A673 (cell line): ENCODE measurements around the gene PCSK6. TPM values are rescaled to one million over a fixed set of nuclear protein-coding genes. Genes with fewer than 3 reads are reported as not detected.

Source experiments
- Bru-seq: library from RNA; stranded (reverse); fragments of 400-500 nt; gene quantifications from one replicate; lab custom pipeline; 2021; lab: Mats Ljungman, UMichigan
- BruChase-seq, 2 experiments: library from RNA; stranded (reverse); fragments of 400-500 nt; gene quantifications; one replicate each; lab custom pipeline; 2021; lab: Mats Ljungman, UMichigan
- BruUV-seq: library from RNA; stranded (reverse); fragments of 400-500 nt; replicated peaks from 2 replicates; lab custom pipeline; 2021; lab: Mats Ljungman, UMichigan
- CTCF ChIA-PET: fragments of 300-600 bp; sonication (Branson Sonifier 250); formaldehyde crosslinking; loops from one replicate; lab custom pipeline; 2022; ENCODE audit warnings: antibody characterized with exemption; lab: Charles Lee
- POLR2A ChIA-PET: fragments of 300-600 bp; sonication (Branson Sonifier 250); formaldehyde crosslinking; loops from one replicate; lab custom pipeline; 2022; ENCODE audit warnings: antibody characterized with exemption; ENCODE audit not compliant: low non-redundant PET; lab: Charles Lee
- DNase-seq: peaks from one replicate; pipeline ENCODE4 v3.0.0-alpha.2; 2015; ENCODE audit warnings: low spot score
- H3K27ac ChIP-seq: fragments of 200-600 bp; sonication (generic); 2 replicates; pipeline ENCODE4 v1.5.1; 2016; ENCODE audit warnings: mixed run types, low read depth, mild to moderate bottlenecking, mixed read lengths, antibody characterized with exemption, low read length; ENCODE audit not compliant: poor library complexity, severe bottlenecking
- H3K27me3 ChIP-seq: fragments of 200-600 bp; sonication (generic); replicated peaks from 2 replicates; pipeline ENCODE4 v1.6.1; 2017; ENCODE audit warnings: mixed run types, low read depth, mild to moderate bottlenecking, mixed read lengths, antibody characterized with exemption, low read length; ENCODE audit not compliant: insufficient read depth, poor library complexity
- H3K36me3 ChIP-seq: fragments of 200-600 bp; sonication (generic); 2 replicates; pipeline ENCODE4 v1.6.1; 2016; ENCODE audit warnings: mixed run types, mild to moderate bottlenecking, mixed read lengths, antibody characterized with exemption, low read length; ENCODE audit not compliant: insufficient read depth, poor library complexity, severe bottlenecking
- H3K4me1 ChIP-seq: fragments of 200-600 bp; sonication (generic); 2 replicates; pipeline ENCODE4 v1.6.1; 2017; ENCODE audit warnings: mixed run types, mild to moderate bottlenecking, mixed read lengths, antibody characterized with exemption, low read length; ENCODE audit not compliant: insufficient read depth, poor library complexity, severe bottlenecking
- H3K4me3 ChIP-seq: fragments of 200-600 bp; sonication (generic); 2 replicates; pipeline ENCODE4 v1.5.1; 2016; ENCODE audit warnings: low read depth, mixed run types, mild to moderate bottlenecking, mixed read lengths, low read length; ENCODE audit not compliant: poor library complexity, severe bottlenecking
- H3K9me3 ChIP-seq: fragments of 200-600 bp; sonication (generic); 2 replicates; pipeline ENCODE4 v1.6.1; 2016; ENCODE audit warnings: mixed run types, low read depth, mild to moderate bottlenecking, mixed read lengths, antibody characterized with exemption, low read length; ENCODE audit not compliant: poor library complexity, severe bottlenecking
- CTCF ChIP-seq: fragments of 300-800, 200-600 bp; sonication (generic); conservative IDR thresholded peaks from 2 replicates; pipeline ENCODE4 v1.5.1; 2017; ENCODE audit warnings: low read depth, mild to moderate bottlenecking, antibody characterized with exemption, low read length, moderate library complexity, mixed read lengths
- EZH2 ChIP-seq: fragments of 200-600 bp; sonication (generic); IDR thresholded peaks from 2 replicates; pipeline ENCODE4 v1.6.1; 2017; ENCODE audit warnings: borderline replicate concordance, low read depth, mild to moderate bottlenecking, mixed read lengths, antibody characterized with exemption, low read length; ENCODE audit not compliant: poor library complexity, severe bottlenecking
- intact Hi-C: fragments of 100-400 bp; cut with micrococcal nuclease; formaldehyde crosslinking; loops from one replicate; pipeline ENCODE4 v1.10.0; 2022; ENCODE audit not compliant: unreplicated experiment
- long read RNA-seq: library from polyadenylated mRNA; stranded (forward); transcript quantifications from one replicate; pipeline ENCODE4 v2.0.0, GENCODE V29; 2022
- total RNA-seq: library from RNA; stranded (reverse); gene quantifications from 2 replicates; pipeline ENCODE4 v1.2.3, GENCODE V29; 2021

The PCSK6 gene
- total RNA-seq, result 2.6 and 4.3 TPM in 2 replicates
- Bru-seq, nascent RNA, result percentile 32 among the genes with signal in this experiment
- percentile 32 among the genes with signal in this experiment for BruChase-seq, experiment 1, labeled RNA remaining after a 2-hour chase
- percentile 32 among the genes with signal in this experiment for BruChase-seq, experiment 2, labeled RNA remaining after a 6-hour chase
- long read RNA-seq, partial matches to known transcripts, result 0 of 45 reads
- long read RNA-seq, other reads (novel, unspliced or antisense), result 45 of 45 reads

GRCh38 chr15:101489599-101490407 is at the start of gene PCSK6:
Gene PCSK6 (minus strand): TSS chr15:101489707. CDS start chr15:101489670, 37 bp downstream.
- no peak for TF ChIP-seq CTCF
- no peak for TF ChIP-seq EZH2
- Histone ChIP-seq H3K36me3 (no peaks in the 10 kb centered on the region), H3K4me1 (no peaks in the 10 kb centered on the region), H3K27ac (no peak within 1 kb of the TSS), H3K4me3 (peak within 1 kb of the TSS; percentile 39), H3K27me3 (peaks cover 31% of the 10 kb centered on the region), H3K9me3 (no peaks in the 10 kb centered on the region)
- intact Hi-C loops, result no loop called here
- ChIA-PET POLR2A (no interaction called here), CTCF (no interaction called here)
- peak; percentile 41 for DNase-seq
- BruUV-seq, result no TSS peak

- no peak for TF ChIP-seq CTCF
- no peak for TF ChIP-seq EZH2
- Histone ChIP-seq H3K36me3 (no peaks in the 10 kb centered on the region), H3K27ac (no peak overlapping the region), H3K4me1 (no peaks in the 10 kb centered on the region), H3K27me3 (peaks cover 7% of the 10 kb centered on the region), H3K9me3 (no peaks in the 10 kb centered on the region), H3K4me3 (no peak overlapping the region)
- intact Hi-C loops, result no loop called here
- ChIA-PET CTCF (no interaction called here), POLR2A (no interaction called here)
- no TSS peak for BruUV-seq
- no peak for DNase-seq
Observed at GRCh38 chr15:101538996-101539395, 49.5 kb upstream of the PCSK6 start.

- H3K36me3 ChIP-seq, result no peaks in the 10 kb centered on the region
- intact Hi-C loops, result no loop called here
- CTCF ChIA-PET, result no interaction called here
- BruUV-seq, result no TSS peak
- DNase-seq, result no peak
- no peaks in the 10 kb centered on the region for H3K4me1 ChIP-seq
- no peak overlapping the region for H3K4me3 ChIP-seq
- TF ChIP-seq EZH2 (no peak), CTCF (no peak)
- no peaks in the 10 kb centered on the region for H3K27me3 ChIP-seq
- H3K27ac ChIP-seq, result no peak overlapping the region
- POLR2A ChIA-PET, result no interaction called here
- H3K9me3 ChIP-seq, result no peaks in the 10 kb centered on the region
Observed at GRCh38 chr15:101538177-101538576, 48.7 kb upstream of the PCSK6 start.
